ENCODE results near the gene UGT2B11.
"Not testable (repeated sequence)": the region's sequence is repeated elsewhere in the genome, so short reads cannot be mapped to it uniquely, and the experiment has no call there.

Gene UGT2B11

DNA sequence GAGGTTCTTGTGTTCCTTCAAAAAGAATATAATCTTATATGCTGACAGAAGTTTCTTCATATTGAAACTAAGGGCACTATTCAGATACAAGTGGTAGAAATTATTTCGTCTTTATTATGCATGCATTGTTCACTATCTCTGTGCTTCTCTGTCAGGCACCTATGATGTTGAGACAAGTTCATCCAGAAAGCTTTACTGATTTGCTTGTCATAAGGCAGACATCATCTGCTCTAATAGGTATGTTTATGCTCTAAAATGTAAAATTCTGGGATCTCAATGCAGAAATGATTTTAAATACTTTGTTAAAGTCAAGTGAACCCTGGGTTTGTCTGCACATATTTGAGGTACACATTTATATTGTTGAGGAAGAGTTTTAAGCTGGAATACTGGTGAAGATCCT, 3.6 kb downstream of the UGT2B11 start:
- Histone ChIP-seq H3K4me3 (ENCODE audit: low read length) (no peak overlapping the region), H3K36me3 (ENCODE audit: control insufficient read depth, low read length) (no peaks in the 10 kb centered on the region), H3K79me2 (ENCODE audit: control insufficient read depth, low read length) (no peaks in the 10 kb centered on the region), H3K9me3 (ENCODE audit: control insufficient read depth, insufficient read depth, low read length) (no peaks in the 10 kb centered on the region), H3K9me2 (replicated peaks; ENCODE audit: control insufficient read depth, low read length) (no peaks in the 10 kb centered on the region), H3K27ac (ENCODE audit: low read depth, low read length) (no peak overlapping the region), H4K20me1 (ENCODE audit: control insufficient read depth, insufficient read depth, low read depth, low read length) (no peaks in the 10 kb centered on the region), H3F3A (ENCODE audit: control insufficient read depth, insufficient read depth) (no peaks in the 10 kb centered on the region), H3K27me3 (ENCODE audit: control insufficient read depth, low read length) (no peaks in the 10 kb centered on the region), H3K4me1 (ENCODE audit: control insufficient read depth, low read length) (no peaks in the 10 kb centered on the region), H3K4me2 (ENCODE audit: low read length) (no peak overlapping the region)
- TF ChIP-seq EZH2phosphoT487 (IDR thresholded peaks at IDR 0.05; ENCODE audit: borderline replicate concordance, low read length) = no peak
- TF ChIP-seq, protein P1, sequence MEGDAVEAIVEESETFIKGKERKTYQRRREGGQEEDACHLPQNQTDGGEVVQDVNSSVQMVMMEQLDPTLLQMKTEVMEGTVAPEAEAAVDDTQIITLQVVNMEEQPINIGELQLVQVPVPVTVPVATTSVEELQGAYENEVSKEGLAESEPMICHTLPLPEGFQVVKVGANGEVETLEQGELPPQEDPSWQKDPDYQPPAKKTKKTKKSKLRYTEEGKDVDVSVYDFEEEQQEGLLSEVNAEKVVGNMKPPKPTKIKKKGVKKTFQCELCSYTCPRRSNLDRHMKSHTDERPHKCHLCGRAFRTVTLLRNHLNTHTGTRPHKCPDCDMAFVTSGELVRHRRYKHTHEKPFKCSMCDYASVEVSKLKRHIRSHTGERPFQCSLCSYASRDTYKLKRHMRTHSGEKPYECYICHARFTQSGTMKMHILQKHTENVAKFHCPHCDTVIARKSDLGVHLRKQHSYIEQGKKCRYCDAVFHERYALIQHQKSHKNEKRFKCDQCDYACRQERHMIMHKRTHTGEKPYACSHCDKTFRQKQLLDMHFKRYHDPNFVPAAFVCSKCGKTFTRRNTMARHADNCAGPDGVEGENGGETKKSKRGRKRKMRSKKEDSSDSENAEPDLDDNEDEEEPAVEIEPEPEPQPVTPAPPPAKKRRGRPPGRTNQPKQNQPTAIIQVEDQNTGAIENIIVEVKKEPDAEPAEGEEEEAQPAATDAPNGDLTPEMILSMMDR (IDR thresholded peaks at IDR 0.05; ENCODE audit: low read depth, low read length, poor library complexity, severe bottlenecking) = no peak

DNA sequence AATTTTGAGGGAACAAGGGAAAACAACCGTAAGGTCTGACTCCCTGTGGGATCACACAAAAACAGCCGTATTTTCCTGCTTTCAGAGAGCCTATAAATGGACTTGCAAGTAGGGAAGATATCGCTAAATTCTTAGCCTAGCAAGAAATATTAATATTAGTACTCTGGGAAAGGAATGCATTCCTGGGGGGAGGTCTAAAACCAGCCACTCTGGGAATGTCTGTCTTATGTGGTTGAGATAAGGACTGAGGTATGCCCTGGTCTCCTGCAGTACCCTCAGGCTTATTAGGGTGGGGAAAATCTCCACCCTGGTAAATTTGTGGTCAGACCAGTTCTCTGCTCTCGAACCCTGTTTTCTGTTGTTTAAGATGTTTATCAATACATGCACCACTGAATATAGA, 16.0 kb downstream of the UGT2B11 start:
- H3K79me2 ChIP-seq (ENCODE audit: control insufficient read depth, low read length); H4K20me1 ChIP-seq (ENCODE audit: control insufficient read depth, insufficient read depth, low read depth, low read length); H3K27ac ChIP-seq (ENCODE audit: low read depth, low read length); H3K4me3 ChIP-seq (ENCODE audit: low read length); H3F3A ChIP-seq (ENCODE audit: control insufficient read depth, insufficient read depth); H3K9me2 ChIP-seq (replicated peaks; ENCODE audit: control insufficient read depth, low read length); H3K4me2 ChIP-seq (ENCODE audit: low read length); H3K27me3 ChIP-seq (ENCODE audit: control insufficient read depth, low read length); H3K9me3 ChIP-seq (ENCODE audit: control insufficient read depth, insufficient read depth, low read length); H3K36me3 ChIP-seq (ENCODE audit: control insufficient read depth, low read length); H3K4me1 ChIP-seq (ENCODE audit: control insufficient read depth, low read length): not testable (repeated sequence)

DNA sequence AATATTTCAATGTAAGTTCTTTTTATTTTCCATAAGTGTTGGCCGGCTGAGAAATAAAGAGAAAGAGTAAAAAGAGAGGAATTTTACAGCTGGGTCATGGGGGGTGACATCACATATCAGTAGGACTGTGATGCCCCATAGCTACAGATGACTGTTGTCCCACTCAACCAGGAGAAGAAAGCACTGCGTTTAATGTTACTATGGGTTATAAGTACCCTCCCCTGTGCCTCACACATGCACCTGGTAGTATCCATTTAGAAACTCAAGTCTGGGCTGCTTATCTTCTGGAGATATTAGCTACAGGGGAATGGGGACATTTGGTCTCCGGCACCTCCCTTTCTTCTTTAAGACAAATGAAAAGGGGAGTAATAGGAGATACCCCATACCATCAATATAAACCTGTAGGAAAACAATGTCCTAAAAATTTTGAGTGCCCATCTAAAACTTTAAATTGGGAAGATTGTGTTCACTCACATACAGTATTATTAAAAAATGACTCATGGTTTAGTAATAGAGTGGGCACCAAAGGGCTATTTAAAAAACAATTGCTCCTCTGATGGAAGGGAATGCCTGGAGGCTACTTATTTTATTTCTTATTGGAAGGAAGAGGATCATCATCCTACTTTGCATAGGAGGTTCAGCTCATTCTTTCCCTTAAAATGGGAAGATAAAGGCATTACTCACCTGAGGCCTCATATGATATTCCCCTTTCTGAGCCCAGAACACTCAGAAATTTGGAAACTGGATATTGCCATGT, 18.2 kb downstream of the UGT2B11 start:
- TF ChIP-seq EZH2phosphoT487 (IDR thresholded peaks at IDR 0.05; ENCODE audit: borderline replicate concordance, low read length) = no peak
- TF ChIP-seq, protein P1 (IDR thresholded peaks at IDR 0.05; ENCODE audit: low read depth, low read length, poor library complexity, severe bottlenecking) = no peak
- no peaks in the 10 kb centered on the region for H4K20me1 ChIP-seq (ENCODE audit: control insufficient read depth, insufficient read depth, low read depth, low read length)
- no peak overlapping the region for H3K27ac ChIP-seq (ENCODE audit: low read depth, low read length)
- no peaks in the 10 kb centered on the region for H3F3A ChIP-seq (ENCODE audit: control insufficient read depth, insufficient read depth)
- H3K4me3 ChIP-seq (ENCODE audit: low read length) = no peak overlapping the region
- H3K9me2 ChIP-seq (replicated peaks; ENCODE audit: control insufficient read depth, low read length) = no peaks in the 10 kb centered on the region
- H3K4me1 ChIP-seq (ENCODE audit: control insufficient read depth, low read length) = no peaks in the 10 kb centered on the region
- H3K9me3 ChIP-seq (ENCODE audit: control insufficient read depth, insufficient read depth, low read length) = no peaks in the 10 kb centered on the region; the same call in 1 of the 2 replicates
- H3K36me3 ChIP-seq (ENCODE audit: control insufficient read depth, low read length) = no peaks in the 10 kb centered on the region
- H3K27me3 ChIP-seq (ENCODE audit: control insufficient read depth, low read length) = no peaks in the 10 kb centered on the region
- H3K79me2 ChIP-seq (ENCODE audit: control insufficient read depth, low read length) = no peaks in the 10 kb centered on the region
- no peak overlapping the region for H3K4me2 ChIP-seq (ENCODE audit: low read length)

DNA sequence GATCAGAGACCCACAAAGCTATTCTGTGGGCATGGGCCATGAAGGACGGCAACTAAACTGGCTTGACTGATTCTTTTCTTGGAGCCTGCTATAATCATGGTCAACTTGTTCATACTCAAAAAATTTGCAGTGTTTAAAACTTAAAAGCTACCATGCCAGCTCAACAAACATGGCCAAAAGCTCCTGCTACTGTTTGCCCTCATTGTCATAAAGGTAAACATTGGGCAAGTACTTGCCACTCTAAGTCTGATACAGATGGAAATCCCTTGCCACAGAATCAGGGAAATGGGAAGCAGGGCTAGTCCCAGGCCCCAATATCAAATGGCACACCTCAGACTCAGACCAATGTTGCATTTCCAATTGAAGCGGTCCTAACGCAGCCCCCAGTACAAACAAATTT, 20.4 kb downstream of the UGT2B11 start:
- Histone ChIP-seq H3K27me3 (ENCODE audit: control insufficient read depth, low read length) (no peaks in the 10 kb centered on the region), H4K20me1 (ENCODE audit: control insufficient read depth, insufficient read depth, low read depth, low read length) (no peaks in the 10 kb centered on the region), H3K9me3 (ENCODE audit: control insufficient read depth, insufficient read depth, low read length) (no peaks in the 10 kb centered on the region; the same call in 1 of the 2 replicates), H3K4me3 (ENCODE audit: low read length) (no peak overlapping the region), H3K4me1 (ENCODE audit: control insufficient read depth, low read length) (no peaks in the 10 kb centered on the region), H3K27ac (ENCODE audit: low read depth, low read length) (no peak overlapping the region), H3F3A (ENCODE audit: control insufficient read depth, insufficient read depth) (no peaks in the 10 kb centered on the region), H3K4me2 (ENCODE audit: low read length) (no peak overlapping the region), H3K79me2 (ENCODE audit: control insufficient read depth, low read length) (no peaks in the 10 kb centered on the region), H3K36me3 (ENCODE audit: control insufficient read depth, low read length) (no peaks in the 10 kb centered on the region), H3K9me2 (replicated peaks; ENCODE audit: control insufficient read depth, low read length) (no peaks in the 10 kb centered on the region)
- TF ChIP-seq, protein P1 (IDR thresholded peaks at IDR 0.05; ENCODE audit: low read depth, low read length, poor library complexity, severe bottlenecking) = no peak
- no peak for TF ChIP-seq EZH2phosphoT487 (IDR thresholded peaks at IDR 0.05; ENCODE audit: borderline replicate concordance, low read length)

DNA sequence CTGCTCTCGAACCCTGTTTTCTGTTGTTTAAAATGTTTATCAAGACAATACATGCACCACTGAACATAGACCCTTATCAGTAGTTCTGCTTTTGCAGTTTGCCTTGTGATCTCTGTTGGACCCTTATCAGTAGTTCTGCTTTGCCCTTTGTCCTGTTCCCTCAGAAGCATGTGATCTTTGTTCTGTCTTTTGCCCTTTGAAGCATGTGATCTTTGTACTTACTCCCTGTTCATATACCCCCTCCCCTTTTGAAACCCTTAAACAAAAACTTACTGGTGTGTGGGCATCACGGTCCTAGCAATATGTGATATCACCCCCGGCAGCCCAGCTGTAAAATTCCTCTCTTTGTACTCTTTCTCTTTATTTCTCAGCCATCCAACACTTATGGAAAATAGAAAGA, 22.6 kb downstream of the UGT2B11 start:
- not testable (repeated sequence) for H3K4me1 ChIP-seq (ENCODE audit: control insufficient read depth, low read length); H3K9me2 ChIP-seq (replicated peaks; ENCODE audit: control insufficient read depth, low read length); H3K27ac ChIP-seq (ENCODE audit: low read depth, low read length); H3K36me3 ChIP-seq (ENCODE audit: control insufficient read depth, low read length); H3K4me3 ChIP-seq (ENCODE audit: low read length); H3K79me2 ChIP-seq (ENCODE audit: control insufficient read depth, low read length); H3K9me3 ChIP-seq (ENCODE audit: control insufficient read depth, insufficient read depth, low read length); H3K4me2 ChIP-seq (ENCODE audit: low read length); H3K27me3 ChIP-seq (ENCODE audit: control insufficient read depth, low read length); H4K20me1 ChIP-seq (ENCODE audit: control insufficient read depth, insufficient read depth, low read depth, low read length); H3F3A ChIP-seq (ENCODE audit: control insufficient read depth, insufficient read depth)

DNA sequence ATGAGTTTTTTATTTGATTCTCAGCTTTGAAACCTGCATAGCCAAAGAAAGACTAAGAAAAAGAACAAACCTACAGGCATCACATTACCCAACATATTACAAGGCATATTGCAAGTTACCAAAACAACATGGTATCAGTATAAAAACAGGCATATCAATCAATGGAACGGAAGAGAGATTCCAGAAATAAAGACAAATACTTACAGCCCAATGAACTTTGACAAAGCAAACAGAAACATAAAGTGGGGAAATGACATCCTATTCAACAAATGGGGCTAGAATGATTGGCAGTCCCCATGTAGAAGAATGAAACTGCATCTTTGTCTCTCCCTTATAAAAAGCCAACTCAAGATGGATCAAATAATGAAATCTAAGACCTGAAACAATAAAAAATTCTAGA, 23.9 kb downstream of the UGT2B11 start:
- not testable (repeated sequence) for H3K27ac ChIP-seq (ENCODE audit: low read depth, low read length); H3K79me2 ChIP-seq (ENCODE audit: control insufficient read depth, low read length); H3K9me2 ChIP-seq (replicated peaks; ENCODE audit: control insufficient read depth, low read length); H3K36me3 ChIP-seq (ENCODE audit: control insufficient read depth, low read length); H3F3A ChIP-seq (ENCODE audit: control insufficient read depth, insufficient read depth); H3K9me3 ChIP-seq (ENCODE audit: control insufficient read depth, insufficient read depth, low read length); H3K4me1 ChIP-seq (ENCODE audit: control insufficient read depth, low read length); H3K4me3 ChIP-seq (ENCODE audit: low read length); H3K4me2 ChIP-seq (ENCODE audit: low read length); H4K20me1 ChIP-seq (ENCODE audit: control insufficient read depth, insufficient read depth, low read depth, low read length); H3K27me3 ChIP-seq (ENCODE audit: control insufficient read depth, low read length)
